ENCODE measurements around the gene ANO1. TPM values are rescaled to one million over a fixed set of nuclear protein-coding genes. Genes with fewer than 3 reads are reported as not detected.

The ANO1 gene
- total RNA-seq: 10 to 100 TPM; 10.2 to 29.4 TPM

- H3K4me1 ChIP-seq: peaks cover 0 to 12% of the 10 kb centered on the region in 2 donors
- DNase-seq (ENCODE audit: low spot score): no peak
- H3K36me3 ChIP-seq: no peaks in the 10 kb centered on the region
- no peaks in the 10 kb centered on the region for H3K27me3 ChIP-seq
- TF ChIP-seq, protein P1, sequence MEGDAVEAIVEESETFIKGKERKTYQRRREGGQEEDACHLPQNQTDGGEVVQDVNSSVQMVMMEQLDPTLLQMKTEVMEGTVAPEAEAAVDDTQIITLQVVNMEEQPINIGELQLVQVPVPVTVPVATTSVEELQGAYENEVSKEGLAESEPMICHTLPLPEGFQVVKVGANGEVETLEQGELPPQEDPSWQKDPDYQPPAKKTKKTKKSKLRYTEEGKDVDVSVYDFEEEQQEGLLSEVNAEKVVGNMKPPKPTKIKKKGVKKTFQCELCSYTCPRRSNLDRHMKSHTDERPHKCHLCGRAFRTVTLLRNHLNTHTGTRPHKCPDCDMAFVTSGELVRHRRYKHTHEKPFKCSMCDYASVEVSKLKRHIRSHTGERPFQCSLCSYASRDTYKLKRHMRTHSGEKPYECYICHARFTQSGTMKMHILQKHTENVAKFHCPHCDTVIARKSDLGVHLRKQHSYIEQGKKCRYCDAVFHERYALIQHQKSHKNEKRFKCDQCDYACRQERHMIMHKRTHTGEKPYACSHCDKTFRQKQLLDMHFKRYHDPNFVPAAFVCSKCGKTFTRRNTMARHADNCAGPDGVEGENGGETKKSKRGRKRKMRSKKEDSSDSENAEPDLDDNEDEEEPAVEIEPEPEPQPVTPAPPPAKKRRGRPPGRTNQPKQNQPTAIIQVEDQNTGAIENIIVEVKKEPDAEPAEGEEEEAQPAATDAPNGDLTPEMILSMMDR (IDR thresholded peaks at IDR 0.05): peak in 1 of 2 donors; percentile 14
- H3K9me3 ChIP-seq: no peaks in the 10 kb centered on the region
- H3K4me3 ChIP-seq: peak within 1 kb of the TSS; percentile 31 to 44
- peak within 1 kb of the TSS; percentile 64 to 72 for H3K27ac ChIP-seq
Observed at GRCh38 chr11:70078095-70078780, at the start of gene ANO1. ANO1 (plus strand) TSS chr11:70078317; CDS start chr11:70078607, 290 bp downstream.

DNA sequence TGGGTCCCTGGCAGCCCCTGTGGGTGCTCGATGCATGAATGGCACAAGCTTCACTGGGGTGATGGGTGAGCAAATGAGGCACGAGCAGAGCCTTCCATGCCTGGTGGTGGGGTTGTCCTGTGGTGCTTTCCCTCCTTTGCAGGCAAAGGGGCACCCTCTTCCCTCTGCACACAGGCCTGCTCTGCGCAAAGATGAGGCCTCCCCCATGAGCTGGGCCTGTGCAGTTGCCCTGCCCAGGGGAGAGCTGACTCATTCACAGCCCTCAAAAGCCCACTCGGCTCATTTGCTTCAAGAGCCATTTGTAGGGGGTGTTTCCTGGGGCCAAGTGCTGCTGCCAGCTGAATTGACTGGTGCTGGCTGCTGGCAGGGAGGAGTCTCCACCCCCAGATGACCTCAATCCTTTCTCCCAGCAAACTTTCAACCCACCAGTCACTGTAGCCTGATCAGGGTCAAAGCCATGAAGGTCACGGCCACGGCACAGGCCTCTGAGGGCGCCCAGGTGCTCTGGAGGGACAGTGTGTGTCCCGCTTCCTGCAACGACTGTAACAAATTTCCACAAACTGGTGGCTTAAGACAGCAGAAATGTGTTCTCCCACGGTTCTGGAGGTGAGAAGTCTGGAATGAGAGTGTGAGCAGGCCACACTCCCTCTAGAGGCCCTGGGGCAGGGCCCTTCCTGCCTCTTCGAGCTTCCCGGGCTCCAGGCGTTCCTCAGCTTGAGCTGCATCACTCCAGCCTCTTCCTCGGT lies 48.8 kb upstream of the ANO1 start:
- Histone ChIP-seq H3K27me3 (no peaks in the 10 kb centered on the region), H3K9me3 (no peaks in the 10 kb centered on the region), H3K27ac (peak overlapping the region; percentile 29 to 35), H3K4me3 (no peak overlapping the region), H3K4me1 (peaks cover 0 to 11% of the 10 kb centered on the region in 2 donors), H3K36me3 (no peaks in the 10 kb centered on the region)
- TF ChIP-seq, protein P1 (IDR thresholded peaks at IDR 0.05): no peak
- no peak for DNase-seq (ENCODE audit: low spot score)

DNA sequence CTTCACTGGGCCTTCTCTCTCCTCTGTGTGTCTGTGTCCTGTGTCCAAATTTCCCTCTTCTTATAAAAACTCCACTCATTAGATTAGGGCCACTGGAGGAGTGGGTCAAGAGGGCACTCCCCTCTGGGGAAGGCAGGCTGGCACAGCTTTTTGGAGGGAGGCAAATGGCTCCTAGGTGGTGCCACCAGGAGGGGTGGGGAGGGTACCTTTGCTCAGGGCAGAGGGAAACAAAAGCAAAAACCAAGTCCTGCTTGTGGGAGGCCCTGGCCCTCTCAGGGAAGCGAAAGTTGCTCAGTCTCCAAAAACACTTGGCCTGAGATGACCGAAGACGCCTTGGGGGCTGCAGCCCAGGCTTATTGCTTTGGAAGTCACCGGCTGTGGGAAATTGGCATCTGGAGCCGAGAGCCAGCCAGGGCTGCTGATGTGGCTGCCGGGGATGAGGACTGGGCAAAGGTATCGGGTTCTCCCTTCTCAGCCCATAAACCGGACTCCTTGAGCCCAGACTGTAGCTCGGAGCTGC lies 48.2 kb upstream of the ANO1 start:
- Histone ChIP-seq H3K36me3 (no peaks in the 10 kb centered on the region), H3K9me3 (no peaks in the 10 kb centered on the region), H3K27ac (peak overlapping the region; percentile 29 to 35), H3K27me3 (no peaks in the 10 kb centered on the region), H3K4me1 (peaks cover 0 to 11% of the 10 kb centered on the region in 2 donors), H3K4me3 (no peak overlapping the region)
- DNase-seq (ENCODE audit: low spot score): peak; percentile 57
- TF ChIP-seq, protein P1 (IDR thresholded peaks at IDR 0.05): no peak

GRCh38 chr11:70030412-70030811 lies 47.7 kb upstream of the ANO1 start:
- H3K4me1 ChIP-seq: peaks cover 0 to 11% of the 10 kb centered on the region in 2 donors
- H3K36me3 ChIP-seq: no peaks in the 10 kb centered on the region
- TF ChIP-seq, protein P1 (IDR thresholded peaks at IDR 0.05): no peak
- peak; percentile 54 for DNase-seq (ENCODE audit: low spot score)
- no peak overlapping the region for H3K4me3 ChIP-seq
- no peaks in the 10 kb centered on the region for H3K27me3 ChIP-seq
- no peaks in the 10 kb centered on the region for H3K9me3 ChIP-seq
- H3K27ac ChIP-seq: peak overlapping the region; percentile 29 to 35

GRCh38 chr11:70031631-70032469 lies 46.3 kb upstream of the ANO1 start:
- TF ChIP-seq, protein P1 (IDR thresholded peaks at IDR 0.05): no peak
- DNase-seq (ENCODE audit: low spot score): peak; percentile 28
- Histone ChIP-seq H3K4me1 (peaks cover 0 to 11% of the 10 kb centered on the region in 2 donors), H3K9me3 (no peaks in the 10 kb centered on the region), H3K27me3 (no peaks in the 10 kb centered on the region), H3K4me3 (no peak overlapping the region), H3K36me3 (no peaks in the 10 kb centered on the region), H3K27ac (no peak overlapping the region)

Data from right atrium auricular region (tissue), 2 donors.